ENCODE results near the gene FEZF1. TPM values are rescaled to one million over a fixed set of nuclear protein-coding genes. Genes with fewer than 3 reads are reported as not detected.

FEZF1 gene
- total RNA-seq, 1 experiment from 2014 or later: not detected

- no peak overlapping the region for H3K4me3 ChIP-seq
- no peak overlapping the region for H2AFZ ChIP-seq
- TF ChIP-seq EZH2 (IDR thresholded peaks at IDR 0.05; ENCODE audit: low read depth) (no peak), CTCF (conservative IDR thresholded peaks at IDR 0.05) (no peak)
- no peaks in the 10 kb centered on the region for H3K4me1 ChIP-seq (replicated peaks; ENCODE audit: insufficient read depth)
- H3K36me3 ChIP-seq (ENCODE audit: low read depth): no peaks in the 10 kb centered on the region
- BruUV-seq (replicated peaks): no TSS peak
- intact Hi-C loops (cut with micrococcal nuclease; ENCODE audit: unreplicated experiment): loop anchor here (10.0 kb wide), 1 partner anchor 223 kb away; no protein-coding TSS in a partner anchor
- peak overlapping the region; percentile 26; the same call in 1 of the 2 replicates for H3K4me2 ChIP-seq
- H3K79me2 ChIP-seq (ENCODE audit: low read depth): no peaks in the 10 kb centered on the region
- CTCF ChIA-PET: no interaction called here
- POLR2A ChIA-PET (ENCODE audit: unreplicated experiment): no interaction called here
- H3K27ac ChIP-seq: no peak overlapping the region
- H4K20me1 ChIP-seq (ENCODE audit: insufficient read depth): no peaks in the 10 kb centered on the region
- no peaks in the 10 kb centered on the region for H3K9me2 ChIP-seq (ENCODE audit: insufficient read depth)
- no peaks in the 10 kb centered on the region; the same call in 1 of the 2 replicates for H3K9me3 ChIP-seq (ENCODE audit: insufficient read depth, low read depth)
- no peaks in the 10 kb centered on the region for H3F3A ChIP-seq (ENCODE audit: insufficient read depth, low read depth)
- 0 out of 2 replicates have a peak, but pooled peaks cover 2% of the 10 kb centered on the region for H3K27me3 ChIP-seq (ENCODE audit: insufficient read depth, low read depth)
- DNase-seq: no peak
Measured at GRCh38 chr7:122301858-122302760, 2.4 kb downstream of the FEZF1 start.

GRCh38 chr7:122300956-122301833 lies 3.4 kb downstream of the FEZF1 start:
- Histone ChIP-seq H3K27me3 (ENCODE audit: insufficient read depth, low read depth) (0 out of 2 replicates have a peak, but pooled peaks cover 2% of the 10 kb centered on the region), H3K4me3 (no peak overlapping the region), H3K4me2 (no peak overlapping the region), H3K4me1 (replicated peaks; ENCODE audit: insufficient read depth) (no peaks in the 10 kb centered on the region), H3K27ac (no peak overlapping the region), H3K9me2 (ENCODE audit: insufficient read depth) (no peaks in the 10 kb centered on the region), H3K79me2 (ENCODE audit: low read depth) (no peaks in the 10 kb centered on the region), H3F3A (ENCODE audit: insufficient read depth, low read depth) (no peaks in the 10 kb centered on the region), H3K9me3 (ENCODE audit: insufficient read depth, low read depth) (no peaks in the 10 kb centered on the region; the same call in 1 of the 2 replicates), H4K20me1 (ENCODE audit: insufficient read depth) (no peaks in the 10 kb centered on the region), H2AFZ (no peak overlapping the region), H3K36me3 (ENCODE audit: low read depth) (no peaks in the 10 kb centered on the region)
- TF ChIP-seq CTCF (conservative IDR thresholded peaks at IDR 0.05) (no peak), EZH2 (IDR thresholded peaks at IDR 0.05; ENCODE audit: low read depth) (no peak)
- CTCF ChIA-PET: no interaction called here
- BruUV-seq (replicated peaks): no TSS peak
- POLR2A ChIA-PET (ENCODE audit: unreplicated experiment): no interaction called here
- intact Hi-C loops (cut with micrococcal nuclease; ENCODE audit: unreplicated experiment): loop anchor here (10.0 kb wide), 1 partner anchor 224 kb away; no protein-coding TSS in a partner anchor
- DNase-seq: no peak

- H3K27ac ChIP-seq: no peak overlapping the region
- H3K27me3 ChIP-seq (ENCODE audit: insufficient read depth, low read depth): no peaks in the 10 kb centered on the region
- TF ChIP-seq CTCF (conservative IDR thresholded peaks at IDR 0.05) (no peak), EZH2 (IDR thresholded peaks at IDR 0.05; ENCODE audit: low read depth) (no peak)
- no peaks in the 10 kb centered on the region for H3F3A ChIP-seq (ENCODE audit: insufficient read depth, low read depth)
- no TSS peak for BruUV-seq (replicated peaks)
- POLR2A ChIA-PET (ENCODE audit: unreplicated experiment): no interaction called here
- CTCF ChIA-PET: interaction anchor here (0.5 kb wide), 1 partner anchor 347 kb away, joined by 4 read pairs; no protein-coding TSS in a partner anchor
- H3K4me2 ChIP-seq: no peak overlapping the region
- no peaks in the 10 kb centered on the region for H3K9me2 ChIP-seq (ENCODE audit: insufficient read depth)
- intact Hi-C loops (cut with micrococcal nuclease; ENCODE audit: unreplicated experiment): loop anchor here (10.0 kb wide), 1 partner anchor 224 kb away; no protein-coding TSS in a partner anchor
- no peaks in the 10 kb centered on the region for H3K79me2 ChIP-seq (ENCODE audit: low read depth)
- H3K9me3 ChIP-seq (ENCODE audit: insufficient read depth, low read depth): no peaks in the 10 kb centered on the region; the same call in 1 of the 2 replicates
- DNase-seq: no peak
- no peaks in the 10 kb centered on the region for H3K4me1 ChIP-seq (replicated peaks; ENCODE audit: insufficient read depth)
- no peak overlapping the region for H3K4me3 ChIP-seq
- H4K20me1 ChIP-seq (ENCODE audit: insufficient read depth): no peaks in the 10 kb centered on the region
- H2AFZ ChIP-seq: no peak overlapping the region
- no peaks in the 10 kb centered on the region for H3K36me3 ChIP-seq (ENCODE audit: low read depth)
Measured at GRCh38 chr7:122300211-122300932, 4.2 kb downstream of the FEZF1 start.

Measured in PC-9 (cell line).